GM18508 (cell line): ENCODE data around the gene SOWAHA.
"Not testable (repeated sequence)": the region's sequence is repeated elsewhere in the genome, so short reads cannot be mapped to it uniquely, and the experiment has no call there.

Source experiments
- ATAC-seq: cut with Tn5 transposase; IDR thresholded peaks from one replicate; pipeline ENCODE4 v1.9.1; 2021; ENCODE audit warnings: moderate number of reproducible peaks; ENCODE audit not compliant: insufficient read depth, unreplicated experiment

The SOWAHA gene

DNA sequence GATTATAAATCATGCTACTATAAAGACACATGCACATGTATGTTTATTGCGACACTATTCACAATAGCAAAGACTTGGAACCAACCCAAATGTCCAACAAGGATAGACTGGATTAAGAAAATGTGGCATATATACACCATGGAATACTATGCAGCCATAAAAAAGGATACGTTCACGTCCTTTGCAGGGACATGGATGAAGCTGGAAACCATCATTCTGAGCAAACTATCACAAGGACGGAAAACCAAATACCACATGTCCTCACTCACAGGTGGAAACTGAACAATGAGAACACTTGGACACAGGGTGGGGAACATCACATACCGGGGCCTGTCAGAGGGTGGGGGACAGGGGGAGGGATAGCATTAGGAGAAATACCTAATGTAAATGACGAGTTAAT is 7.2 kb upstream of the SOWAHA start:
- ATAC-seq: not testable (repeated sequence)

DNA sequence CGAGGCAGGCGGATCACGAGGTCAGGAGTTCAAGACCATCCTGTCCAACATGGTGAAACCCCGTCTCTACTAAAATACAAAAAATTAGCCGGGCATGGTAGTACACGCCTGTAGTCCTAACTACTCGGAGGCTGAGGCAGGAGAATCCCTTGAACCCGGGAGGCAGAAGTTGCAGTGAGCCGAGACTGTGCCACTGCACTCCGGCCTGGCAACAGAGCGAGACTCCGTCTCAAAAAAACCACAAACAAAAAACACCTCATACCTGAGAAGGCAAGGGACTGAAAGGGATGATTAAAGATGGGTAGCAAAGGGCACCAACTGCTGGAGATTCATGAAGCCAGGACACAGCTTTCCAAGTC is 6.3 kb upstream of the SOWAHA start:
- not testable (repeated sequence) for ATAC-seq

- ATAC-seq: no peak
Observed at GRCh38 chr5:132807163-132807838, 5.8 kb upstream of the SOWAHA start.

- no peak for ATAC-seq
Observed at GRCh38 chr5:132808448-132808847, 4.7 kb upstream of the SOWAHA start.

GRCh38 chr5:132808866-132809265 is 4.2 kb upstream of the SOWAHA start:
- no peak for ATAC-seq

DNA sequence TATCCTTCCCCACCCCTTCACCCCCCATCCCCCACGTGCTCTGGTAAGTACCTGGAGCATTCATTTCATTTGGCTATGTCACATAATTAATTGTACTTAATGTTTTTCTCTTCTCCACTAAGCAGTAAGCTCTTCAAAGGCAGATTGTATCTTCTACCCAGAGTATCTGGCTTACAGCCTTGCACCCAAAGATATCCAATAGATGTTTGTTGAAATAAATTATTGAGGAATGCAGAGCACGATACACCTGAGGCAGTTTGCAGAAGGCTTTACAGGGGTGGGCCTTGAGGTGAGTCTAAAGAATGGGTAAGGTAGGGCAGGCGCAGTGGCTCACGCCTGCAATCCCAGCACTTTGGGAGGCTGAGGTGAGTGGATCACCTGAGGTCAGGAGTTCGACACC is 2.5 kb upstream of the SOWAHA start:
- no peak for ATAC-seq

DNA sequence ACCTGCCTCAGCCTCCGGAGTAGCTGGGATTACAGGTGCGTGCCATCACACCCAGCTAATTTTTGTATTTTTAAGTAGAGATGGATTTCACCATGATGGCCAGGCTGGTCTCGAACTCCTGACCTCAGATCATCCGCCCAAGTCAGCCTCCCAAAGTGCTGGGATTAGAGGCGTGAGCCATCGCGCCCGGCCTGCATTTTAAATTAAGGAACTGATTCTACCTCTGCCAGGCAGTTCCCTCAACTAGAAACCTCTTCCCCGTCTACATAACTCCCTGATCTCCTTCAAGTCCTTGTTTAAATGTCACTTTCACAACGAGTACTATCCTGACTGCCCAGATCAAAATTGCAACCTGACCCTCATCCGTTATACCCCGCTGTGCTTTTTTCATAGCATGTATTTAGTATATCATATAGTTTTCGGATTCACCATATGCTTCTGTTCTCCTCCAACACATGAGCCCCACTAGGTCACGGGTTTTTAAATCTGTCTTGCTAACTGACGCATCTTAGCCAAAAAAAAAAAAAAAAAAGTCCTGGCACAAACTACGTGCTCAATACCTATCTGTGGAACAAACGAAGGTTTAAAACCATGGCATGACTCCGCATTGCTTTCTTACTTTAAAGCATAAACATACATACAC is 858 bp upstream of the SOWAHA start:
- ATAC-seq: no peak

- ATAC-seq: no peak
Observed at GRCh38 chr5:132813599-132814502, 749 bp downstream of the SOWAHA start.

- no peak for ATAC-seq
Observed at GRCh38 chr5:132814503-132815294, 1.6 kb downstream of the SOWAHA start.

- ATAC-seq: no peak
Observed at GRCh38 chr5:132815454-132815853, 2.4 kb downstream of the SOWAHA start.

- ATAC-seq: no peak
Observed at GRCh38 chr5:132816083-132816482, 3.0 kb downstream of the SOWAHA start.

GRCh38 chr5:132816554-132816953 is 3.5 kb downstream of the SOWAHA start:
- no peak for ATAC-seq

DNA sequence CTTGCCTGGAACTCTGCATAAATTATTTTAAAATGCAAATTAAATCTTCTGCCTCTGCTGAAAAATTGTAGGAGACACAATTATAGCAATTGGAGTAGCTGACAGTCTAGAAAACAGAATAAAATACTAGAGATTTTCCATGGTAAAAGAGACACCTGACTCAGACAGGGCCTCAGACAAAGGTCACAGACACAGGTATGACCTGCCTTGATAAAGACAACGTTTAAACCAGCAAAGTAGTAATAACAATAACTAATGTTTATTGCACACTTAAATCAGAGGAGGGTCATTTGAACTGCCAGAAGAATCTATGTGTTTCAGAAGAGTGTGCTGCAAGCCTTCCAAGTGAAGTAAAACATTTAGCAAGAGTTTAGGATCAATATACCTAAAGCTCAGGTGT is 3.9 kb downstream of the SOWAHA start:
- no peak for ATAC-seq

DNA sequence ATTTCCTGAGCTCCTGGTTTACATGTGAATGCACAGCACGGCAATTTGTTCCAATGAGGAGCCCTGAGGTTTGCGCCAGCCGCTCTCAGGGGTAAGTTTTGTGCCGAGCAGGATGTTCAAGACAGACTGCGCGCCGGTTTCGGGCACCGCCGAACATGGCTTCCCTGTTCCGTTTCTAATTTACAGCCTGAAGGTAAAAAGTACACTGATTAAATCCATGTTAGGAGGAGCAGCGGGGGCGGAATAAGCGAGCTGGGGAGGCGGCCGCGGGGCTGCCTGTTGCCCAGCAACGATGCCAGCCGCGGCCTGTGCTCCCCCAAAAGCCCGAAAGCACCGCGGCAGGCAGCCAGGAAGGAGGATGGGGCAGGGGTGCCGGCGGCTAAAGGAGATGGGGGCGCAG is 6.4 kb downstream of the SOWAHA start:
- no peak for ATAC-seq

GRCh38 chr5:132820162-132820754 is 7.2 kb downstream of the SOWAHA start:
- ATAC-seq: no peak

GRCh38 chr5:132821350-132821749 is 8.2 kb downstream of the SOWAHA start:
- no peak for ATAC-seq

GRCh38 chr5:132821791-132822190 is 8.7 kb downstream of the SOWAHA start:
- ATAC-seq: no peak

- no peak for ATAC-seq
Observed at GRCh38 chr5:132822650-132823480, 9.8 kb downstream of the SOWAHA start.

GRCh38 chr5:132823481-132824050 is 10.5 kb downstream of the SOWAHA start:
- no peak for ATAC-seq
